Fibroblast of the aortic adventitia (primary cell): ENCODE results near the gene RHOC. TPM values are rescaled to one million over a fixed set of nuclear protein-coding genes. Genes with fewer than 3 reads are reported as not detected.

ENCODE experiments used
- DNase-seq: peaks from one replicate; pipeline ENCODE4 v3.0.0-alpha.2; 2010; ENCODE audit warnings: low read depth
- H3K4me3 ChIP-seq: 2 replicates; pipeline ENCODE4 v1.5.1; 2011; ENCODE audit warnings: low read depth, mild to moderate bottlenecking, control low read depth, low read length, moderate library complexity
- total RNA-seq: library from RNA; depleted of rRNA; stranded (reverse); fragments of >200 nt; gene quantifications from 2 replicates; pipeline ENCODE4 v1.2.3, GENCODE V29; 2012; ENCODE audit warnings: low replicate concordance
- TF ChIP-seq, protein P1 (sequence below): IDR thresholded peaks from 2 replicates; pipeline ENCODE4 v1.5.1; 2011; ENCODE audit warnings: mild to moderate bottlenecking, low read length, control low read depth, inconsistent platforms; ENCODE audit not compliant: insufficient read depth

Gene RHOC
- total RNA-seq, 1 donor, result 471 TPM

DNA sequence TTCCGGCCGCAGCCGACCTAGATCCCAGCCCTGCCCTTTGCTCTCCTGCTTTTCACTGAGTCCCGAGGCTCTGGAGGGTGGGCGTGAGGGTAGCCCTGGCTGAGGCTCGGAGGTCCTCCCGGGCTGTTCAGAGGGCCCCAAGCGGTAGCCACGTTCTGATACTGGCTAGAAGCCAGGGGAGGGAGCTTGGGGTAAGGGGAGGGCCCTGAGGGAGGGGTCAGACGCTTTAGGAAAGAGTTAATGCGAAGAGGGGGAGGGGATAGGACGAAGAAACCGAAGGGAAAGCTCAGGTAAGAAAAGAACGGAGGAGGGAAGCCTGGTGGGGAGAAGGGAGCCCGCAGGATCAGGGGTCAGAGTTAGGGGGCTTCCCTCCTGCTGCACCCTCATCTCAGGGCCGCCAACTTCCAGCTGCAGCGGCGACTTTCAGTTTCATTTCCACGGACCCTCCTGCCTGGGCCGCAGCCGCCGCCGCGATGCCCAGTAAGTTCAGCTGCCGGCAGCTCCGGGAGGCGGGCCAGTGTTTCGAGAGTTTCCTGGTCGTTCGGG, 32.4 kb downstream of the RHOC start, which contains the start of gene MOV10:
Gene MOV10, plus strand, starts transcription at position 220 of the 546 bp plus-strand sequence. Its CDS starts 254 bp downstream, at position 474.
- DNase-seq, result peak; percentile 68
- peak within 1 kb of the TSS; percentile 87 for H3K4me3 ChIP-seq
- TF ChIP-seq, protein P1, sequence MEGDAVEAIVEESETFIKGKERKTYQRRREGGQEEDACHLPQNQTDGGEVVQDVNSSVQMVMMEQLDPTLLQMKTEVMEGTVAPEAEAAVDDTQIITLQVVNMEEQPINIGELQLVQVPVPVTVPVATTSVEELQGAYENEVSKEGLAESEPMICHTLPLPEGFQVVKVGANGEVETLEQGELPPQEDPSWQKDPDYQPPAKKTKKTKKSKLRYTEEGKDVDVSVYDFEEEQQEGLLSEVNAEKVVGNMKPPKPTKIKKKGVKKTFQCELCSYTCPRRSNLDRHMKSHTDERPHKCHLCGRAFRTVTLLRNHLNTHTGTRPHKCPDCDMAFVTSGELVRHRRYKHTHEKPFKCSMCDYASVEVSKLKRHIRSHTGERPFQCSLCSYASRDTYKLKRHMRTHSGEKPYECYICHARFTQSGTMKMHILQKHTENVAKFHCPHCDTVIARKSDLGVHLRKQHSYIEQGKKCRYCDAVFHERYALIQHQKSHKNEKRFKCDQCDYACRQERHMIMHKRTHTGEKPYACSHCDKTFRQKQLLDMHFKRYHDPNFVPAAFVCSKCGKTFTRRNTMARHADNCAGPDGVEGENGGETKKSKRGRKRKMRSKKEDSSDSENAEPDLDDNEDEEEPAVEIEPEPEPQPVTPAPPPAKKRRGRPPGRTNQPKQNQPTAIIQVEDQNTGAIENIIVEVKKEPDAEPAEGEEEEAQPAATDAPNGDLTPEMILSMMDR, result no peak

DNA sequence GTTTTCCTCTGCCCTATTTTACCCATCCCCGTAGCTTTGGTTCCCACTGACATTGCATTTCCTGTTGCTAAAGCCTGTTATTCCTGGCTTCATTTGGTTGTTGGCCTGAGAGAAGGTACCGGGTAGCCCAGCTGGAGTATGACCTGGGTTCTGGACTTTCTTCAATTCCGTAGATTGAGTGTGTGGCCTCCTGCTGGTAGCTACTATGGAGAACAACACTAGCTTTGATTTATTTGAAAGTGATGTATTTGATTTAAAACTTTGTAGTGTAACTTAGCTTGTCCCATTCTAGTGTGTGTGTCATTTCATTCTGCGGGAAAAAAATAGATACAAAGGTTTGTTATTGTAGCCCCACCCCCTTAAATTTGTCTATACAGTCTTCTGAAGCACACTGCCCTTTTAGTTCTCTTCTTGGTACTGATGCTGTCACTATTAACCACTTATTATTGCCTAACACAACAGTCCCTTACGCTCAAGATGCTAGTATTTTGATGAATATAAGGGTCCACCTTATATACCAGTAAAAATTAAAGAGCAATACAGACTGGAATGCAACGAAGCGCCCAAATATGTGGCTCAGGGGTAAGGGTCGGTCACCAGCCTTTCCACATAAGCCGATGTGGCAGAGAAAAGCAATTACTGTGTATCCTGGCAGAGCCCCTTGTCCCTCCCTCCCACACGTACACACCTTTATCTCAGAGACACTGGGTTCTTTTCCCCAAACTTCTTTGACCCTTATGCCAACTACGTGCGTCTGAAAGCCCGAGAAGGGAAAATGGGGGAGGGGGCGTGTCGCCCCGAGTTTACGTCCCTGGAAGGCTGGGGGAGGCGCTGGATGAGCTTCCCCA, 33.1 kb downstream of the RHOC start:
- H3K4me3 ChIP-seq, result peak overlapping the region; percentile 87
- TF ChIP-seq, protein P1, result peak; percentile 67
- DNase-seq, result peak; percentile 83

DNA sequence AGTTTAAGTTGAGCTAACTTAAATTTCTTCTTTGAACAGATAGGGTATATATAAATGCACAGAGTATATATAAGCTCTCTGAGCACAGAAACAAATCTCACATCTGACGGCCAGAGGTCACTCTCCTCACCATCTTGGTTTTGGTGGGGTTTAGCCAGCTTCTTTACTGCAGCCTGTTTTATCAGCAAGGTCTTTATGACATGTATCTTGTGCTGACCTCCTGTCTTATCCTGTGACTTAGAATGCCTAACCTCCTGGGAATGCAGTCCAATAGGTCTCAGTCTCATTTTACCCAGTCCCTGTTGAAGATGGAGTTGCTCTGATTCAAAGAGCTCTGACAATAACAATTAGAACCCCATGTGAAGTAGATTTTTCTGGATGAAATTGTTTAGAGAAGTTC, 34.1 kb downstream of the RHOC start:
- TF ChIP-seq, protein P1, result no peak
- DNase-seq, result no peak
- H3K4me3 ChIP-seq, result no peak overlapping the region

DNA sequence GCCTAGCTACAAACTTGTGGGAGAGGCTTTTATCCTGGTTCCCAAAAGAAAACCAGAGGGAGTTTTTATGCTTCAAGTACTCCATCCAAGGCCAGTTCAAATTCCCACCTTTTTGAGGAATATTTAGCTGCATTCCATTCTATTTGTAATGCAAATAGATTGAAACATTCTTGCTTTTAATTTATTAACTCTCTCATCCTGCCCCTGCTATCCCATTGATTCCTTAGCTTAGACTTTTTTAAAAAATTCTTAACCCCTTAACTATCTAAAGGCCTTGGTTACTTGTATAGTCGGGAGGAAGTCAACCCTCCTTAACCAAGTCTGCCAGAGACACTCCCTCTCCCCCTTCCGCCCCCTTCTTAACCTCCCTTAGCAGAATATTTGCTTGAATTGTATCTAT, 34.9 kb downstream of the RHOC start:
- TF ChIP-seq, protein P1, result no peak
- peak; percentile 19 for DNase-seq
- H3K4me3 ChIP-seq, result no peak overlapping the region

DNA sequence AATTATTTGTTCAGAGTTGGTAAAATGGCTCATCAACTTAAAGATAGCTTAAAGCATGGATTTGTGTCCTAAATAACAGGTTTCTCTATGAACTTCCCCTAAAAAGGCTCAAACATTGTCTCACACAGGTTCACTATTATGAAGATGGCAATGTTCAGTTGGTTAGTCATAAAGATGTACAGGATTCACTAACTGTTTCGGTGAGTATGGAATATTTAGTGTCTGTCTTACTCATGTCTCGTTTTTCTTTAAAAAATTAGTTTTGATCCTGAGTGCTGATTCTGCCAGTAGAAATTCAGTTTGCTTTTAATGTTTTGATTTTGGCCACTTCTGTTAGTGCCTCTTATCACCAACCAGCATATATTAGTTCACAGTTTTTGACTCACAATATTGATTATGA, 40.0 kb downstream of the RHOC start:
- H3K4me3 ChIP-seq, result no peak overlapping the region
- no peak for DNase-seq
- TF ChIP-seq, protein P1, result no peak

DNA sequence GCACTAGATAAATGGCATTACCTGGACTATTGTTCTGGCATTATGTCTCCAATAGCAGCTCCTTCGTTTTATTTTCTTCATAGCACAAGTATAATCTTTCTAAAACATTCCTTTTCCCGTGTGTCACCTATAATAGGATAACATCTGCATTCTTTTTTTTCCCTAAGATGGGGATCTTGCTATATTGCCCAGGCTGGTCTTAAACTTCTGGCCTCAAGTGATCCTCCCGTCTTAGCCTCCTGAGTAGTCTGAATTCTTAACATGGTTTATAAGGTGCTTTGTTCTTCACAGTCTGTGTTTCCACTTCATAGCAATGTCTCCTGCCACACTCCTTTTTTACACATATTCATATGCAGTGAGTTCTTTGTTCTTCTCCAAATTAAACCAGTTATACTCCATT, 41.1 kb downstream of the RHOC start:
- no peak overlapping the region for H3K4me3 ChIP-seq
- DNase-seq, result no peak
- TF ChIP-seq, protein P1, result no peak
